Fibroblast of villous mesenchyme (primary cell): ENCODE results near the gene FIGLA. TPM values are rescaled to one million over a fixed set of nuclear protein-coding genes. Genes with fewer than 3 reads are reported as not detected.

ENCODE experiments used
- DNase-seq: peaks from one replicate; pipeline ENCODE4 v3.0.0-alpha.2; 2010; ENCODE audit warnings: low read depth
- H3K4me3 ChIP-seq: 2 replicates; pipeline ENCODE4 v1.5.1; 2011; ENCODE audit warnings: low read depth, mild to moderate bottlenecking, low read length
- CTCF ChIP-seq: IDR thresholded peaks from 2 replicates; pipeline ENCODE4 v1.5.1; 2012; ENCODE audit warnings: low read depth, mild to moderate bottlenecking, low read length; ENCODE audit not compliant: insufficient read depth
- total RNA-seq: library from RNA; depleted of rRNA; stranded (reverse); fragments of >200 nt; gene quantifications from 2 replicates; pipeline ENCODE4 v1.2.3, GENCODE V29; 2012

The FIGLA gene
- total RNA-seq, 1 donor, result not detected

- no peak for TF ChIP-seq CTCF
- no peak overlapping the region for H3K4me3 ChIP-seq
- DNase-seq, result no peak
Measured at GRCh38 chr2:70808983-70809958, 18.8 kb upstream of the FIGLA start.

- DNase-seq, result no peak
- no peak overlapping the region for H3K4me3 ChIP-seq
- no peak for TF ChIP-seq CTCF
Measured at GRCh38 chr2:70807828-70808118, 17.3 kb upstream of the FIGLA start.

- no peak for DNase-seq
- no peak overlapping the region for H3K4me3 ChIP-seq
Measured at GRCh38 chr2:70807102-70807827, 16.8 kb upstream of the FIGLA start.

GRCh38 chr2:70806620-70807019 lies 16.2 kb upstream of the FIGLA start:
- no peak for TF ChIP-seq CTCF
- no peak for DNase-seq
- H3K4me3 ChIP-seq, result no peak overlapping the region

More at GRCh38 chr2:70807102-70807827, 16.8 kb upstream of the FIGLA start:
- TF ChIP-seq CTCF, result no peak

- TF ChIP-seq CTCF, result no peak
- no peak overlapping the region for H3K4me3 ChIP-seq
- DNase-seq, result no peak
Measured at GRCh38 chr2:70806013-70806412, 15.6 kb upstream of the FIGLA start.

GRCh38 chr2:70801607-70802263 lies 11.3 kb upstream of the FIGLA start:
- no peak for DNase-seq
- H3K4me3 ChIP-seq, result no peak overlapping the region
- no peak for TF ChIP-seq CTCF
